ENCODE measurements around the gene CCM2.

DNA sequence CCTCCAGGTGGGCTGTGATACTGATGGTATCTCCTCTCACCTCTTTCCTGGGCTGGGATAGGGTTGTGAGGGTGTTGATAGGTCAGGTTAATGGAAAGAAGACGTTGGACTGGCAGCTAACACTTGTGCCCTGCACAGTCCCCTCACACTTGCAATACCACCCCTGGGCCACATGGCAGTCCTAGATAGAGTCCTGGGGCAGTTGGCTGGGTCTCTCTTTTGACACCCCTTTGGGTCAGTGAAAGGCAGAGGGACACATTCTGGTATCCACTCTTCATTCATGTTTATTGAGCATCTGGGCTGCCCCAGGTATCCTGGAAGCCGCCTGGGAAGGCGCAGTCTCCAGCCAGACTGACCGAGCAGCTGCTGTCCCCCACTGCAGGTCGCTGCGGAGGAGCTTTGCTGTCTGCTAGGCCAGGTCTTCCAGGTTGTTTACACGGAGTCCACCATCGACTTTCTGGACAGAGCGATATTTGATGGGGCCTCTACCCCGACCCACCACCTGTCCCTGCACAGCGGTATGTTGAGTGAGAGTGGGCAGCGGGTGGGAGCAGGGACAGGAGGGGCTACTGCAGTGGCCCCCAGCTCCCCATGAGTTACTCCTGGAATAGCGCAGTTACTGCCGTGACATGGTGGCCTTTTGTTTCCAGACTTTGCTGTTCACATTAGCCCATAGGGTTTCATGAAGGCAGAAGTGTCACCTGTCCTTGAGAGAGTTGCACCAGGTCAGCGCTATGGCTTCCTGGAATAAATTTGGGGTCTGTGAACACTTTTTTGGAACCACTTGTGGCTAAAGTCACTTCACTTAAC is 69.6 kb downstream of the CCM2 start:
- TF ChIP-seq, protein P1, sequence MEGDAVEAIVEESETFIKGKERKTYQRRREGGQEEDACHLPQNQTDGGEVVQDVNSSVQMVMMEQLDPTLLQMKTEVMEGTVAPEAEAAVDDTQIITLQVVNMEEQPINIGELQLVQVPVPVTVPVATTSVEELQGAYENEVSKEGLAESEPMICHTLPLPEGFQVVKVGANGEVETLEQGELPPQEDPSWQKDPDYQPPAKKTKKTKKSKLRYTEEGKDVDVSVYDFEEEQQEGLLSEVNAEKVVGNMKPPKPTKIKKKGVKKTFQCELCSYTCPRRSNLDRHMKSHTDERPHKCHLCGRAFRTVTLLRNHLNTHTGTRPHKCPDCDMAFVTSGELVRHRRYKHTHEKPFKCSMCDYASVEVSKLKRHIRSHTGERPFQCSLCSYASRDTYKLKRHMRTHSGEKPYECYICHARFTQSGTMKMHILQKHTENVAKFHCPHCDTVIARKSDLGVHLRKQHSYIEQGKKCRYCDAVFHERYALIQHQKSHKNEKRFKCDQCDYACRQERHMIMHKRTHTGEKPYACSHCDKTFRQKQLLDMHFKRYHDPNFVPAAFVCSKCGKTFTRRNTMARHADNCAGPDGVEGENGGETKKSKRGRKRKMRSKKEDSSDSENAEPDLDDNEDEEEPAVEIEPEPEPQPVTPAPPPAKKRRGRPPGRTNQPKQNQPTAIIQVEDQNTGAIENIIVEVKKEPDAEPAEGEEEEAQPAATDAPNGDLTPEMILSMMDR (IDR thresholded peaks at IDR 0.05; ENCODE audit: poor library complexity, severe bottlenecking) = no peak
- TF ChIP-seq MXI1 (conservative IDR thresholded peaks at IDR 0.05; ENCODE audit: poor library complexity, severe bottlenecking) = no peak
- TF ChIP-seq EP300 (conservative IDR thresholded peaks at IDR 0.05; ENCODE audit: poor library complexity, severe bottlenecking) = no peak
- no peak for TF ChIP-seq POLR2AphosphoS5 (IDR thresholded peaks at IDR 0.05)
- TF ChIP-seq SMC3 (conservative IDR thresholded peaks at IDR 0.05; ENCODE audit: poor library complexity) = no peak
- no peak for TF ChIP-seq EZH2 (IDR thresholded peaks at IDR 0.05; ENCODE audit: borderline replicate concordance, insufficient read depth, low read length, poor library complexity, severe bottlenecking)
- no peak for TF ChIP-seq TAF1 (IDR thresholded peaks at IDR 0.05; ENCODE audit: low read depth)
